IPS DF 4.7 (cell line): ENCODE measurements around the gene CPSF7.
"Not testable (repeated sequence)": the region's sequence is repeated elsewhere in the genome, so short reads cannot be mapped to it uniquely, and the experiment has no call there.

ENCODE experiments used
- DNase-seq: peaks from one replicate; pipeline ENCODE4 v3.0.0-alpha.2; 2013; ENCODE audit warnings: low spot score; ENCODE audit errors: extremely low read depth

The CPSF7 gene

DNA sequence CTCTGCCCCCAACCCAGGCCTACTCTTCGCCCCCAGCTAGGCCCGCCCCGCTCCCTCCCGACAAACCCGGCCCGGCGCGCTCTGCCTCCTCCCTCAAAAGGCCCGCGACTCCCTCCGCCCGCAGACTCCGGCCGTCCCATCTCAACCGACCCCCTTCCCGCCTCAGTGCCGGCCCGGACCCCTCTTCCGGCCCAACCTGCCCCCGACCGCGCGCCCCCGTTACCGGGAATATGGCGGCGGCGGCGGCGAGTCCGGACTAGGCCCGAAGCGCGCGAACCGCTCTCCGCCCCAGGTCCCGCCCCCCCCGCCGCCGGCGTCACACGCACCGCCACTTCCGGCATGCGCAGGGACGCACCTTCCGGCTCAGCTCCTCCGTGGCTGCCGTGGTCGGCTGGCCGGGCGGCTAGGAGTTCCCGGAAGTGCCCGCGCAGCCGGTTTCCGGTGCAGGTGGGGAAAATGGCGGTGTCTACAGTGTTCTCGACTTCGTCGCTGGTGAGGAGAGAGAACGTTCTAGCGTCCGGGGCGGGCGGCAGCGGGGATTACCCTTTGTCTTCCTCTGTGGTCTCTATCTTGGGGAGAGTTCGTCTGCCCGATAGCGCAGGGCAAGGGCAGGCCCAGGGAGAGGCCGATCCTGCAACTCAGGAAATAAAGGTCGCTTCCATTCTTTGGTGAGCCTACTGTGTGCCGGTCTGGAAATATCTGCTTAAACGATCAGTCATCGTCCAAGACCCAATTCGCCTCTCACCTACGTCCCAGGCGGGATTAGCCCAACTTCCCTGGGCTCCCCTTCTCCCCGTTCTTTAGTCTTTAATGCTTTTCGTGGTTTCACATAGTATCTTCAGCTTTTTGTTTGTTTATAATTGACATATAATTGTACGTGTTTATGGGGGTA, at the start of gene CPSF7, which contains the start of gene SDHAF2:
Gene CPSF7 (minus strand): TSS at position 285 of the 892 bp plus-strand sequence. CDS start 740 bp downstream, outside the sequence.
Gene SDHAF2 (plus strand): TSS at position 434 of the 892 bp plus-strand sequence. CDS start 23 bp downstream, at position 457.
- peak; percentile 68 for DNase-seq

- DNase-seq: no peak
Observed at GRCh38 chr11:61477727-61478148, 48.0 kb upstream of the CPSF7 start.

- no peak for DNase-seq
Observed at GRCh38 chr11:61477126-61477525, 47.4 kb upstream of the CPSF7 start.

GRCh38 chr11:61476371-61476770, 46.6 kb upstream of the CPSF7 start:
- DNase-seq: no peak

DNA sequence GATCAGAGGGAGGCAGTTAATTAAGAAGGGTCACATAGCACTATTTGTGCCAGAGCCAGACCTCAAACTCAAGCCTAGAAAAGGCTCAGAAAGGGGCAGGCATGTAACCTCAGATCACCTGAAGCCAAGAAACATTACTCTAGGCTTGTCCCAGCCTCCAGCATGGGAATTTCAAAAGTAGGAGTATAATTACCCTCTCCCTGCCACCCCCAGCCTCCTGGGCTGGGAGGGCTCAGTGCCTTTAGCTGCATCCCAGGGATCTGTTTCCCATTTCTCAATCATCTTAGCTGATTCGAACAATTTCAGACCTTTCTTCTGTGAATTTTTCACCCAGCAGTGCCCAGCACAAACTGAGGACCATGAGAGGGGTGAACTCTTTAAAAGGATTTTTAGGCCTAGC, 45.7 kb upstream of the CPSF7 start:
- DNase-seq: no peak

DNA sequence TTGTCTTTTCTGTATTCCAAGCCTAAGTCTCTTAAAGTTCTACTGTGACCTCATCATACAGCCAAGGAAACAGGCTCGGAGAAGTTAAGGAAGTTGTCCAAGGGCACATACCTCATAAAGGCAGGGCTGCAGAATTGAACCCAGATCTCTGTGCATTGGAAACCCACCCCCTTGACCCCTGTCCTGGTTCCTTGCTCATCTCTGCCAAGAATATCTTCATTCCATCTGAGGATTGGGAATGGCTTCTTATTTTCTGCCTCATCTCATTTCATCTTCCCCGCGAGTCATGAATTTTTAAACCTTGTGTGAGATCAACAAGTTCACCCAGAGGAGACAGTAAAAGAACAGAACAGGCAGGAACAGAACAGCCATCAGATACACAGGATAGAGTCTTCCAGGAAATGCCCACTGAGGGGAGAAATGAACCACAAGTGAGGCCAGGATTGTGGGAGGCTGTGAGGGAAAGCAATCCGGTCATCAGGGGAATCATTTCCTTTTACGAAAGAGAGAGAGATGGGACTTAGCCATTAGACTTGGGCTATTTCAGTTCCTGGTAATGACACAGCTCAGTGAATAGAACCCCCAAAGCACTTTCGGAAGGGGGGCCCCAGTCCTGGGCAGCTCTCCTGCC, 44.4 kb upstream of the CPSF7 start:
- DNase-seq: no peak

GRCh38 chr11:61473370-61474012, 43.7 kb upstream of the CPSF7 start:
- no peak for DNase-seq

DNA sequence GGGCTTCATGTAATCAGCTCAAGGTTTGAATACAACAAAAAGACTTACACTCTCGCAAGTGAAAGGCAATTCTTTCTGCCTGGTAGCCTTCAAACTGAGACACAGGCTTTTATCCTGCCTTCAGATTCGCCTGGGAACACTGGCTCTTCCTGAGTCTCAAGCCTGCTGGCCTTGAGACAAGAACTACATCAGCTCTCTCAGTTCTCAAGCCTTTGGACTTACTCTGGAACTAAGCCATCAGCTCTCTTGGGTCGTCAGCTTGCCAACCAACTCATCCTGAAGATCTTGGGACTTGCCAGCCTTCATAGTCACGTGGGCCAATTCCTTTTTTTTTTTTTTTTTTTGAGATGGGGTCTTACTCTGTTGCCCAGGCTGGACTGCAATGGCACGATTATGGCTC, 43.1 kb upstream of the CPSF7 start:
- no peak for DNase-seq

GRCh38 chr11:61472282-61472681, 42.5 kb upstream of the CPSF7 start:
- DNase-seq: no peak

DNA sequence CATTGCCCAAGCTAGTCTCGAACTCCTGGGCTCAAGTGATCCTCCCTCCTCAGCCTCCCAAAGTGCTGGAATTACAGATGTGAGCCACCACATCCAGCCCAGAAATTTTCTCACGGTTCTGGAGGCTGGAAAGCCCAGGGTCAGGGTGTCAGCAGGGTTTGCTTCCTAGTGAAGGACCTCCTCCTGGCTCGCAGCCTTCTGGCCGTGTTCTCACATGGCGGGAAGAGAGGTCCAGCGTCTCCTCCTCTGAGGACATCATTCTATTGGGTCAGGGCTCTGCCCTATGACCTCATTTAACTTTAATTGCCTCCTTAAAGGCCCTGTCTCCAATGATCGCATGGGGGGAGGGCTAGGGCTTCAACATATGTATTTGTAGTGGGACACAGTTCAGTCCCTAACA, 38.2 kb upstream of the CPSF7 start:
- no peak for DNase-seq

DNA sequence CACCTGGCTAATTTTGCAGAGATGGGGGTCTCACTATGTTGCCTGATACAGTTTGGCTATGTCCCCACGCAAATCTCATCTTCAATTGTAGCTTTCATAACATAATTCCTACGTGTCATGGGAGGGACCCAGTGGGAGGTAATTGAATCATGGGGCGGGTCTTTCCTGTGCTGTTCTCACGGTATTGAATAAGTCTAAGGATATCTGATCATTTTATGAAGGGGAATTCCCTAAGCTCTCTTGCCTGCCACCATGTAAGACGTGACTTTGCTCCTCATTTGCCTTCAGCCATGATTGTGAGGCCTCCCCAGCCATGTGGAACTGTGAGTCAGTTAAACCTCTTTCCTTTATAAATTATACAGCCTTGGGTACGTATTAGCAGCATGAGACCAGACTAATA, 37.8 kb upstream of the CPSF7 start:
- DNase-seq: not testable (repeated sequence)

- DNase-seq: no peak
Observed at GRCh38 chr11:61460986-61461385, 31.2 kb upstream of the CPSF7 start.

GRCh38 chr11:61460474-61460881, 30.7 kb upstream of the CPSF7 start:
- DNase-seq: no peak

- no peak for DNase-seq
Observed at GRCh38 chr11:61454520-61454919, 24.7 kb upstream of the CPSF7 start.

- DNase-seq: no peak
Observed at GRCh38 chr11:61453695-61454094, 23.9 kb upstream of the CPSF7 start.

DNA sequence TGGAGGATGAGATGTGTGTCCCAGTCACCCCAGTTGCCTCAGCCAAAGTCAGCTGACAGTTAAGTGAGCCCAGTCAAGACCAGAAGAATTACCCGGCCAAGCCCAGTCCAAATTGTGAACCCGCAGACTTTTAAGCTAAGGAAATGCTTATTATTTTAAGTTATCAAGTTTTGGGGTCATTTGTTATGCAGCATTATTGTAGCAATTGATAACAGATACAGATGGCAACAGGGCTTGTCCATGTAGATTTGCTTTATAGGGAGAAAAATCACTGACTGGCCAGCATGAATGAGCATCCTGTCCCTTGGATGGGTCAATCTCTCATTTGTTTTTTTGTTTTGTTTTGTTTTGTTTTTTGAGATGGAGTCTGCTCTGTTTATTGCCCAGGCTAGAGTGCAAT, 23.1 kb upstream of the CPSF7 start:
- no peak for DNase-seq

DNA sequence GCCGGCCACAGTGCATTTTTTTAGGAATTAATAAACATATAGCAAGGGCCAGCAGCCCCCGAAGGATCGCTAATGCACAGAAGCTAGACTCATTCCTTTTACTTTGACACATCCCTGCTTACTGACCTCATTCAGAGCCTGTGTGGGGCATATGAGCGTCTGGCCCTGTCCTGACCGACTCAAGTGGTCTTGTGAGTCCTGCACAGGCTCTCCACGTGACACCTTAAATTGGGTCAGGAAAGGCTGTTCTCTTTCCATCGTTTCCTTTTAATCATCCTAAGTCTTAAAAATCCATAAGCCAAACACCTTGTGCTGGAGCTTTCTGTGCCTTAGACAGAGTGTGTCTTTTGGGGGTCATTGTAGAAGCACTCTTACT, 18.8 kb upstream of the CPSF7 start:
- DNase-seq: no peak

DNA sequence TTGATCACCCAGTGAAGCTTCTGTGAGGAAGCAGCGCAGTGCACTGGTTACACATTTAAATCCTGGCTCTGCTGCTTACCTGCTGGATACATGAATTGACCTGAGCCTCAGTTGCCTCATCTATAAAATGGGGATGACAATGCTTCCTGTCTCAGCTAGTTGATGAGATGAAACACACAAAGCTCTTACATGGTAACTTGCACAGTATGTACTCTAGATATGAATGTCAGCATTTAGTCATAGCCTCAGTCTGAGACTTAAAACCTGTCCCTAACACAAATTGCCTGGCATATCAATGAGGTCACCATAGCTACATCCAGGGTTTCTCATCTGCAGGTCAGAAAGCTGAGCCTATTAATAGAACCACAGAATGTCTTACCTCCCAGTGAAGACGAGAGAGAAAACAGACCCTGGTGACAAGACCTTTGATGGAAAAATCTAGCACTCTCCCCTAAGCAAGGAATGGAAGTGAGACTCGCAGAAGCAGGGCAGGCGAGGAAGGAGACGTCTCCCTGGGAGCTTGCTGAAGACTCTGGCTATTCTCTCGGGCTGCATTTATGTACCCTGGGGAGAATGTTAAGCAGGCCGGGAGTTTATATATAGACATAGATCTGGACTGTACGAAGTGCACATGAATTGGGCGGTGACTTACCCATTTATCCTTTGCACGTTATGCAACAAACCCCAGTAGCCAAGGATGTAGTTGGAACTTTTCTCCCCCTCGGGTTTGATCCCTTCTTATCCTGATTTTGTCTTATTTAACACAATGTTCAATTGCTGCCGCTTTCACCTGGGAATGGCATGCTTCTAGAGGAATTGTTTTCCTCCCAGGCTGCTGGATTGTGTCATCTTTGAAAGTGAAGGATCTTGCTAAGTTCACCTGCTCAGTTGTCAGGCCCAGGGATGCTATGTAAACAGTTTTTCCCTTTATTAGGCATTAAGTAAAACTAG, 18.1 kb upstream of the CPSF7 start:
- no peak for DNase-seq

DNA sequence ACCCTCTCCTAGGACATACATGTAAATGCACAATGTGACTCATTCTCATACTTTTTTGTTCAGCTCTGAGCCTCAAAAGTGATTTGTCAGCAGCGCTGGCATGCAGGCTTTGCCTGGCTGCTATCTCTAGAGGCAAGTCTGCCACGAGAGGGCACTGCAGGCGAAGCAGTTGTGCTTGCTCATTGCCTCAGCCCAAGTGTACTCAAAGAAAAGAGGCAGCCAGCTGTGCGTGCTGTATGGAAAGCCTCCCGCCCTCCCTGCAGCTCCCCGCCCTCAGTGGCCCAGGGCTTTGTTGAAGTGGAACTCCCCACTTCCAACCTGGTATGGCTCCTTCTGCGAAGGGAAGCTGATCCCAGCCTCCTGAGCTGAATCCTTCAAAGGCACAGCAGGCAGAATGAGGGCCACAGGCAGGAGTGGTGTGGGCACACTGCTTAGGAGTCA, 16.5 kb upstream of the CPSF7 start:
- DNase-seq: peak; percentile 80

DNA sequence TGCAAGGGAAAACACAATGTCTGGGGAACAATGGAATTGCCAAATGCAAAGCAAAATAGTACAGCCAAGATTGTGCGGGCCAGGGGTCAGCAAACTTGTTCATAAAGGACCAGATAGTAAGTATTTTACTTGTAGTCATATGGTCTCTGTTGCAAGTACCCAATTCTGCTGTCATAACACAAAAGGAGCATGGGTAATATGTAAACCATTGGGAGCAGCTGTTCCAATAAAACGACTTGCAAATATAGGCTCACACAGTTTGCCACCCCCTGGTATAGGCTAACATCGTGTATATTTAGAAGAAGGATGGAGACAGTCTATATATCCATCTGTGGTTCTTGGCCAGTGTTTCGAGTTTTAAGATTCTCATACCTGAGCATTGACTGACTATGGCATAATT, 15.7 kb upstream of the CPSF7 start:
- DNase-seq: no peak

GRCh38 chr11:61442616-61443015, 12.8 kb upstream of the CPSF7 start:
- DNase-seq: no peak
